GM12892 (cell line): Measurements from ENCODE around the gene CRTAC1.

Experiments
- DNase-seq: peaks from one replicate; pipeline ENCODE4 v3.0.0; 2011; ENCODE audit not compliant: insufficient read length
- FAIRE-seq: peaks from 2 replicates; lab custom pipeline; 2011; peaks lifted over from hg19 to GRCh38; lab: Jason Lieb, UNC
- POLR2A ChIP-seq: IDR thresholded peaks from 2 replicates; pipeline ENCODE4 v1.6.1; 2011; ENCODE audit warnings: low read depth, low read length, control low read depth
- POLR2AphosphoS5 ChIP-seq: IDR thresholded peaks from 2 replicates; pipeline ENCODE4 v1.6.1; 2011; ENCODE audit warnings: low read depth, low read length, control low read depth
- TAF1 ChIP-seq: IDR thresholded peaks from 2 replicates; pipeline ENCODE4 v1.6.1; 2011; ENCODE audit warnings: low read depth, mild to moderate bottlenecking, control low read depth, low read length, borderline replicate concordance

Gene CRTAC1

GRCh38 chr10:97868134-97868685 lies 162.2 kb downstream of the CRTAC1 start:
- TF ChIP-seq POLR2AphosphoS5 = no peak
- no peak for TF ChIP-seq POLR2A
- no peak for TF ChIP-seq TAF1
- DNase-seq (no peak), FAIRE-seq (no peak)

- FAIRE-seq = no peak
- TF ChIP-seq POLR2AphosphoS5 (no peak), TAF1 (no peak), POLR2A (no peak)
- DNase-seq = no peak
These were observed 163.1 kb downstream of the CRTAC1 start for GRCh38 chr10:97867220-97867800.

GRCh38 chr10:97866524-97867219 lies 163.7 kb downstream of the CRTAC1 start:
- TF ChIP-seq POLR2AphosphoS5 (no peak), TAF1 (no peak)
- FAIRE-seq = no peak
- DNase-seq = no peak

- DNase-seq (no peak), FAIRE-seq (no peak)
- TF ChIP-seq TAF1 (no peak), POLR2A (no peak), POLR2AphosphoS5 (no peak)
These were observed 164.9 kb downstream of the CRTAC1 start for GRCh38 chr10:97865488-97865887.

- DNase-seq (no peak), FAIRE-seq (no peak)
- TF ChIP-seq POLR2AphosphoS5 = no peak
- no peak for TF ChIP-seq POLR2A
- TF ChIP-seq TAF1 = no peak
These were observed 166.6 kb downstream of the CRTAC1 start for GRCh38 chr10:97863808-97864207.

GRCh38 chr10:97861924-97862323 lies 168.5 kb downstream of the CRTAC1 start:
- no peak for DNase-seq
- no peak for TF ChIP-seq POLR2A
- no peak for TF ChIP-seq POLR2AphosphoS5
- TF ChIP-seq TAF1 = no peak
- FAIRE-seq = no peak

GRCh38 chr10:97861097-97861750 lies 169.2 kb downstream of the CRTAC1 start:
- DNase-seq (no peak), FAIRE-seq (no peak)
- TF ChIP-seq POLR2AphosphoS5 (no peak), TAF1 (no peak)

GRCh38 chr10:97858001-97858439 lies 172.4 kb downstream of the CRTAC1 start:
- FAIRE-seq (no peak), DNase-seq (no peak)
- no peak for TF ChIP-seq POLR2A

- DNase-seq (no peak), FAIRE-seq (no peak)
- TF ChIP-seq TAF1 (no peak), POLR2AphosphoS5 (no peak), POLR2A (no peak)
These were observed 175.7 kb downstream of the CRTAC1 start for GRCh38 chr10:97854743-97855142.

- FAIRE-seq (no peak), DNase-seq (no peak)
- no peak for TF ChIP-seq POLR2A
- no peak for TF ChIP-seq TAF1
- no peak for TF ChIP-seq POLR2AphosphoS5
These were observed 177.5 kb downstream of the CRTAC1 start for GRCh38 chr10:97852840-97853405.

- TF ChIP-seq POLR2A = no peak
- TF ChIP-seq POLR2AphosphoS5 = no peak
- TF ChIP-seq TAF1 = no peak
- FAIRE-seq = no peak
- no peak for DNase-seq
These were observed 178.1 kb downstream of the CRTAC1 start for GRCh38 chr10:97852277-97852676.

GRCh38 chr10:97851341-97852001 lies 178.9 kb downstream of the CRTAC1 start:
- no peak for FAIRE-seq
- TF ChIP-seq POLR2AphosphoS5 (no peak), TAF1 (no peak), POLR2A (no peak)
- DNase-seq = no peak
